PFSK-1 (cell line): ENCODE measurements around the gene MAGEB1.

Experiments
- FOXP2 ChIP-seq: optimal IDR thresholded peaks from 2 replicates; pipeline ENCODE3; 2011; ENCODE audit warnings: borderline replicate concordance, control low read depth, inconsistent platforms; ENCODE audit not compliant: insufficient read depth; ENCODE audit errors: extremely low read length, extremely low read depth
- POLR2AphosphoS5 ChIP-seq: IDR thresholded peaks from 2 replicates; pipeline ENCODE4 v1.6.1; 2012; ENCODE audit warnings: low read depth, mild to moderate bottlenecking, control low read depth, low read length, moderate library complexity
- SIN3A ChIP-seq: IDR thresholded peaks from 2 replicates; pipeline ENCODE4 v1.6.1; 2012; ENCODE audit warnings: mild to moderate bottlenecking, low read length, moderate library complexity, borderline replicate concordance; ENCODE audit not compliant: insufficient read depth
- TAF1 ChIP-seq: IDR thresholded peaks from 2 replicates; pipeline ENCODE4 v1.6.1; 2012; ENCODE audit warnings: low read length, control low read depth, borderline replicate concordance; ENCODE audit not compliant: insufficient read depth
- TF ChIP-seq, protein P1 (sequence below), 2 experiments: IDR thresholded peaks; 2 replicates each; pipeline versions ENCODE4 v1.6.1 to v1.8.0; 2011 to 2012; ENCODE audit warnings: low read depth in 2 of 2, low read length in 2 of 2, control low read depth in 1 of 2, inconsistent platforms in 1 of 2, mild to moderate bottlenecking in 1 of 2, moderate library complexity in 1 of 2; ENCODE audit not compliant: insufficient read depth in 1 of 2

DNA sequence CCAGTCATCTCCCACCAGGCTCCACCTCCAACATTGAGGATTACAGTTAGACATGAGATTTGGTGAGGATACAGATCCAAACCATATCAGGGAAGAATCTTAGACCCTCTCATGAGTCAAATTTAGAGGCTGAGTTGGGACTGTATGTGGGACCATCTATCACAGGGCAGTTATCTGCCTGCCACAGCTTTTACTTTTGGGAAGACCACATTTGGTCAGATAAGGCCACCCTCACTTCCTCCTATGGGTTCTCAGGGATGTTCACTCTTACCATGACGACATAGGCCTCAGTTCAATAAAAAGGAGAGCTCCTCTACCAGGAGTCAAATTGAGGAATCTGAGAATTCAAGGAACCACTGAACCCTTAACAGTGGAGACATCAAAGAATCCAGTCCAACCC, 29.5 kb upstream of the MAGEB1 start:
- no peak for TF ChIP-seq FOXP2
- no peak for TF ChIP-seq TAF1
- TF ChIP-seq, protein P1, sequence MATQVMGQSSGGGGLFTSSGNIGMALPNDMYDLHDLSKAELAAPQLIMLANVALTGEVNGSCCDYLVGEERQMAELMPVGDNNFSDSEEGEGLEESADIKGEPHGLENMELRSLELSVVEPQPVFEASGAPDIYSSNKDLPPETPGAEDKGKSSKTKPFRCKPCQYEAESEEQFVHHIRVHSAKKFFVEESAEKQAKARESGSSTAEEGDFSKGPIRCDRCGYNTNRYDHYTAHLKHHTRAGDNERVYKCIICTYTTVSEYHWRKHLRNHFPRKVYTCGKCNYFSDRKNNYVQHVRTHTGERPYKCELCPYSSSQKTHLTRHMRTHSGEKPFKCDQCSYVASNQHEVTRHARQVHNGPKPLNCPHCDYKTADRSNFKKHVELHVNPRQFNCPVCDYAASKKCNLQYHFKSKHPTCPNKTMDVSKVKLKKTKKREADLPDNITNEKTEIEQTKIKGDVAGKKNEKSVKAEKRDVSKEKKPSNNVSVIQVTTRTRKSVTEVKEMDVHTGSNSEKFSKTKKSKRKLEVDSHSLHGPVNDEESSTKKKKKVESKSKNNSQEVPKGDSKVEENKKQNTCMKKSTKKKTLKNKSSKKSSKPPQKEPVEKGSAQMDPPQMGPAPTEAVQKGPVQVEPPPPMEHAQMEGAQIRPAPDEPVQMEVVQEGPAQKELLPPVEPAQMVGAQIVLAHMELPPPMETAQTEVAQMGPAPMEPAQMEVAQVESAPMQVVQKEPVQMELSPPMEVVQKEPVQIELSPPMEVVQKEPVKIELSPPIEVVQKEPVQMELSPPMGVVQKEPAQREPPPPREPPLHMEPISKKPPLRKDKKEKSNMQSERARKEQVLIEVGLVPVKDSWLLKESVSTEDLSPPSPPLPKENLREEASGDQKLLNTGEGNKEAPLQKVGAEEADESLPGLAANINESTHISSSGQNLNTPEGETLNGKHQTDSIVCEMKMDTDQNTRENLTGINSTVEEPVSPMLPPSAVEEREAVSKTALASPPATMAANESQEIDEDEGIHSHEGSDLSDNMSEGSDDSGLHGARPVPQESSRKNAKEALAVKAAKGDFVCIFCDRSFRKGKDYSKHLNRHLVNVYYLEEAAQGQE (IDR thresholded peaks at IDR 0.05; ENCODE audit: insufficient read depth in 1 of 2, low read depth in 2 of 2, low read length in 2 of 2) = no peak
- no peak for TF ChIP-seq POLR2AphosphoS5
- TF ChIP-seq SIN3A = no peak
